ENCODE data around the gene FYB2. TPM values are rescaled to one million over a fixed set of nuclear protein-coding genes. Genes with fewer than 3 reads are reported as not detected.

The FYB2 gene
- total and polyA plus RNA-seq, 10 donors = not detected

GRCh38 chr1:56799605-56800400 is 19.4 kb downstream of the FYB2 start:
- 58 to 89% (median 80%) methylated on average over 7 of the region's 7 CpGs for WGBS, 5 donors
- H3K27me3 ChIP-seq (replicated peaks in 1 of 7) = peaks cover 0 to 21% (median 0%) of the 10 kb centered on the region in 7 donors
- TF ChIP-seq CTCF (IDR thresholded peaks at IDR 0.05 in 8 of 11, conservative IDR thresholded peaks at IDR 0.05 in 3 of 11) (no peak), POLR2AphosphoS5 (IDR thresholded peaks at IDR 0.05) (no peak), POLR2A (IDR thresholded peaks at IDR 0.05) (no peak)
- no peaks in the 10 kb centered on the region for H3K36me3 ChIP-seq
- no peak overlapping the region for H3K4me3 ChIP-seq
- no peak overlapping the region for H3K27ac ChIP-seq
- H3K9me3 ChIP-seq = no peaks in the 10 kb centered on the region
- intact Hi-C loops (cut with DNase I; ENCODE audit: low total_unique reads) = no loop called here
- H3K4me1 ChIP-seq = no peaks in the 10 kb centered on the region
- DNase-seq = no peak

- 50 to 64% (median 53%) methylated on average over 3 of the region's 3 CpGs for WGBS, 5 donors
- no peak for DNase-seq
- H3K4me1 ChIP-seq = no peaks in the 10 kb centered on the region
- H3K9me3 ChIP-seq = no peaks in the 10 kb centered on the region
- H3K27ac ChIP-seq = no peak overlapping the region
- H3K27me3 ChIP-seq (replicated peaks in 1 of 7) = peaks cover 0 to 21% (median 0%) of the 10 kb centered on the region in 7 donors
- intact Hi-C loops (cut with DNase I; ENCODE audit: low total_unique reads) = no loop called here
- no peaks in the 10 kb centered on the region for H3K36me3 ChIP-seq
- TF ChIP-seq POLR2AphosphoS5 (IDR thresholded peaks at IDR 0.05) (no peak), CTCF (IDR thresholded peaks at IDR 0.05 in 8 of 11, conservative IDR thresholded peaks at IDR 0.05 in 3 of 11) (no peak), POLR2A (IDR thresholded peaks at IDR 0.05) (no peak)
- no peak overlapping the region for H3K4me3 ChIP-seq
Observed at GRCh38 chr1:56798053-56798471, 21.1 kb downstream of the FYB2 start.

DNA sequence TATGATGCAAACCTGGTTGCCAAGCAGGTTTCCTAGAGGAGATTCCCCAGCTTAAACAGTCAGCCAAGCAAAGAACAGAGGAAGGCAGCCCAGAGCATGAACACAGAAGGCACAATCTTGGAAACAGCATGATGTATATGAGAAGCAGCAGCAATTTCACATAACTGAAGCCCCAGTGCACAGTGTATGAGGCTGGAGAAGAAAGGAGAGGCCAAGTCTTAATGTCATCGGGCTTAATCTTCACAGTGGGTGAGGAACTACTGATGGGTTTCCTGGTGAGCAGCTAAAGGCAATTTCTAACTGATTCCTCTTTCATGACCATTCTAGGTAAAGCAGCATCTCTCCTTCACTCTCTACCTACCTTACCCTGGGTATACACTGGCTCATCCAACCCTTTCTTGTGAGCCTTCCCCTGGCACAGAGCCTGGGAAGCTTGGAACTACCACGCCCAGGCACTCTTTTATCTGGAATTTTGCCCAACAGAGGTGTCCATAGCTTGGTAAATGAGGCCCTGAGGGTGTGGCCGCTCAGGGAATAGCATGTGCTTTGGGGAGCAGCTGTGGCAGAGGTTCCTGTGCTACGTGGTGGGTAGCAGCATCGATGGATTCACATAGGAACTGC is 22.0 kb downstream of the FYB2 start:
- WGBS, 5 donors = 69 to 77% (median 74%) methylated on average over 5 of the region's 5 CpGs
- Histone ChIP-seq H3K36me3 (no peaks in the 10 kb centered on the region), H3K4me3 (no peak overlapping the region), H3K27ac (no peak overlapping the region), H3K27me3 (replicated peaks in 1 of 7) (peaks cover 0 to 21% (median 0%) of the 10 kb centered on the region in 7 donors), H3K4me1 (no peaks in the 10 kb centered on the region), H3K9me3 (no peaks in the 10 kb centered on the region)
- intact Hi-C loops (cut with DNase I; ENCODE audit: low total_unique reads) = no loop called here
- DNase-seq = no peak
- TF ChIP-seq POLR2A (IDR thresholded peaks at IDR 0.05) (no peak), POLR2AphosphoS5 (IDR thresholded peaks at IDR 0.05) (no peak), CTCF (IDR thresholded peaks at IDR 0.05 in 8 of 11, conservative IDR thresholded peaks at IDR 0.05 in 3 of 11) (no peak)

DNA sequence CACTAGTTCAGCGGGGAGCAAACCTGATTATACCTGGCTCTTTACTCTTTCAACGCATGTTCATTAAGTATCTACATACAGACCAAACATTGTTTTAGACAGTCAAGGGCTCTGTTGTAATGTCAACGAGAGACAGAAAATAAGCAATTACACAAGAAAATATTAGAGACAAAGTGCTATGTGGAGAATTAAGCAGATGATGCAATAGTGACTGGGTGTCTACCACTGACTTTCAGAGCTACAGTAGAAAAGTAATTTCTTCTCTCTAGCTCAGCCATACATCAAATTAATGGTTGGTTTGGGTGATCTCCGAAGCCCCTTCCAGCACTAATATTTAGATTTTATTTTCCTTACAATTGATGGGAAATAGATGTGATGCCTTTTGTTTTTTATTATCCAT is 23.3 kb downstream of the FYB2 start:
- WGBS, 5 donors = 85 to 92% (median 87%) methylated on average over 4 of the region's 4 CpGs
- no peak for DNase-seq
- Histone ChIP-seq H3K27ac (no peak overlapping the region), H3K36me3 (no peaks in the 10 kb centered on the region), H3K4me3 (no peak overlapping the region), H3K9me3 (no peaks in the 10 kb centered on the region), H3K27me3 (replicated peaks in 1 of 7) (peaks cover 0 to 18% (median 0%) of the 10 kb centered on the region in 7 donors), H3K4me1 (no peaks in the 10 kb centered on the region)
- TF ChIP-seq POLR2AphosphoS5 (IDR thresholded peaks at IDR 0.05) (no peak), POLR2A (IDR thresholded peaks at IDR 0.05) (no peak)
- intact Hi-C loops (cut with DNase I; ENCODE audit: low total_unique reads) = no loop called here

Data from spleen (tissue), 11 donors.